ENCODE data around the gene GOLGA6A. TPM values are rescaled to one million over a fixed set of nuclear protein-coding genes. Genes with fewer than 3 reads are reported as not detected.

The GOLGA6A gene
- total and polyA plus RNA-seq, 8 donors: not detected

DNA sequence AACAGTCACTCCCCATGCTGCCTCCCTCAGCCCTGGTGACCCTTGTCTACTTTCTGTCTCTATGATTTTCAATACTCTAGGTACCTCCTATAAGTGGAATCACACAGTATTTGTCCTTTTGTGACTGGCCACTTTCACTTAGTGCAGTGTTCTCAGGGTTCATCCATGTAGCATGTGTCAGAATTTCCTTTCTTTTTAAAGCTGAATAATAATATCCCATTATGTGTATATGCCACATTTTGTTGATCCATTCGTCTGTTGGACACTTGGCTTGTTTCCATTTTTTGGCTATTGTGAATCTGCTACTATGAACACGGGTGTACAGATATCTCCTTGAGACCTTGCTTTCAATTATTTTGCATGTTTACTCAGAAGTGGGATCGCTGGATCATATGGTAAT is 53.7 kb downstream of the GOLGA6A start:
- FAIRE-seq (no peak), DNase-seq (no peak), ATAC-seq (no peak)
- no peak overlapping the region for H3K27ac ChIP-seq
- H3K4me1 ChIP-seq: no peaks in the 10 kb centered on the region
- 62% methylated on average over 3 of the region's 3 CpGs for whole genome bisulfite sequencing, 2 donors
- intact Hi-C loops (cut with DNase I): no loop called here
- H3K27me3 ChIP-seq: no peaks in the 10 kb centered on the region
- no peak overlapping the region for H3K4me3 ChIP-seq
- H3K9me3 ChIP-seq: no peaks in the 10 kb centered on the region
- peaks cover 0 to 21% (median 0%) of the 10 kb centered on the region in 3 donors for H3K36me3 ChIP-seq
- TF ChIP-seq, protein P1, sequence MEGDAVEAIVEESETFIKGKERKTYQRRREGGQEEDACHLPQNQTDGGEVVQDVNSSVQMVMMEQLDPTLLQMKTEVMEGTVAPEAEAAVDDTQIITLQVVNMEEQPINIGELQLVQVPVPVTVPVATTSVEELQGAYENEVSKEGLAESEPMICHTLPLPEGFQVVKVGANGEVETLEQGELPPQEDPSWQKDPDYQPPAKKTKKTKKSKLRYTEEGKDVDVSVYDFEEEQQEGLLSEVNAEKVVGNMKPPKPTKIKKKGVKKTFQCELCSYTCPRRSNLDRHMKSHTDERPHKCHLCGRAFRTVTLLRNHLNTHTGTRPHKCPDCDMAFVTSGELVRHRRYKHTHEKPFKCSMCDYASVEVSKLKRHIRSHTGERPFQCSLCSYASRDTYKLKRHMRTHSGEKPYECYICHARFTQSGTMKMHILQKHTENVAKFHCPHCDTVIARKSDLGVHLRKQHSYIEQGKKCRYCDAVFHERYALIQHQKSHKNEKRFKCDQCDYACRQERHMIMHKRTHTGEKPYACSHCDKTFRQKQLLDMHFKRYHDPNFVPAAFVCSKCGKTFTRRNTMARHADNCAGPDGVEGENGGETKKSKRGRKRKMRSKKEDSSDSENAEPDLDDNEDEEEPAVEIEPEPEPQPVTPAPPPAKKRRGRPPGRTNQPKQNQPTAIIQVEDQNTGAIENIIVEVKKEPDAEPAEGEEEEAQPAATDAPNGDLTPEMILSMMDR (IDR thresholded peaks at IDR 0.05): no peak

DNA sequence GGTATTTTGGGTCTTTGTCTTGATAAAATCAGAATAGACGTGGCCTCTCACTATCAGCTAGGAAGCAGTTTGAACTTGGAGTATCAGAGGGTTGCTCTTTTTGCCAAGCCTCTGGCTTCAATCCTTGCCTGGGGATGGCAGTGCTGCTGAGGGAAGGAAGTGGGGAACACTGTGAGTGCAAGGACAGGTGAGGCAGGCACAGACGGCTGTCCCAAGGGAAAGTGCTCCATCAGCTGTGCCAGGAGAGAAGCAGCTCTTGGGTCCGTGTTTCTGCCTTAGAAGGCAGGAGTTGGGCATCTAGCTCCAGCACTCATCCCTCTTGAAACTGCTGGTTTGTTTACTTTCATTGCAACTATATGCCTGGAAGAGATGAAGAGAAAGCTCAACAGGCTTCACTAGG is 54.7 kb downstream of the GOLGA6A start:
- H3K4me3 ChIP-seq: no peak overlapping the region
- H3K4me1 ChIP-seq: no peaks in the 10 kb centered on the region
- H3K9me3 ChIP-seq: no peaks in the 10 kb centered on the region
- TF ChIP-seq, protein P1 (IDR thresholded peaks at IDR 0.05): no peak
- WGBS, 2 donors: 69 to 82% methylated on average over 3 of the region's 3 CpGs
- ATAC-seq (no peak), DNase-seq (no peak), FAIRE-seq (no peak)
- H3K27ac ChIP-seq: no peak overlapping the region
- intact Hi-C loops (cut with DNase I): no loop called here
- H3K27me3 ChIP-seq: no peaks in the 10 kb centered on the region
- peaks cover 0 to 30% (median 7%) of the 10 kb centered on the region in 3 donors for H3K36me3 ChIP-seq

DNA sequence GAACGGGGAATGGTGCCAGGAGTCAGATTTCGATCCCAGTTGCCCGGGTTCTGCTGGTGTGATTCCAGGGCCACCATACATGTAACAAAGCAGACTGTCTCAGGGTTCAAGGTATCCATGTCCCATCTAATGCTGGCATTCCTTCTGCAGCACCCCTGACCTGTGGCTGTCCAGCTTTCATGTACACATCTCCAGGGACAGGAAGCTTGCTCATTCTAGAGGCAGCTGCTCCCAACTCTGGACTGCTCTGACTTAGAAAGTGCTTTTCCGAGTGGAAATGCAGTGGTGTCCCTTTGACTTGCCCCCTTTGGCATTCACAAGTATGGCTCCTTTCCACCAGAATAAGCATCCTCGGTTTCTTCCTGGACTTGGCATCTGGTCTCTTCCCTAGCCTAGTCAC is 56.9 kb downstream of the GOLGA6A start:
- Histone ChIP-seq H3K4me3 (no peak overlapping the region), H3K9me3 (no peaks in the 10 kb centered on the region), H3K27me3 (no peaks in the 10 kb centered on the region), H3K36me3 (peaks cover 0 to 31% (median 7%) of the 10 kb centered on the region in 3 donors), H3K27ac (no peak overlapping the region), H3K4me1 (no peaks in the 10 kb centered on the region)
- 79 to 80% methylated on average over 5 of the region's 5 CpGs for WGBS, 2 donors
- TF ChIP-seq, protein P1 (IDR thresholded peaks at IDR 0.05): no peak
- FAIRE-seq: no peak
- intact Hi-C loops (cut with DNase I): no loop called here
- DNase-seq: no peak
- no peak for ATAC-seq

DNA sequence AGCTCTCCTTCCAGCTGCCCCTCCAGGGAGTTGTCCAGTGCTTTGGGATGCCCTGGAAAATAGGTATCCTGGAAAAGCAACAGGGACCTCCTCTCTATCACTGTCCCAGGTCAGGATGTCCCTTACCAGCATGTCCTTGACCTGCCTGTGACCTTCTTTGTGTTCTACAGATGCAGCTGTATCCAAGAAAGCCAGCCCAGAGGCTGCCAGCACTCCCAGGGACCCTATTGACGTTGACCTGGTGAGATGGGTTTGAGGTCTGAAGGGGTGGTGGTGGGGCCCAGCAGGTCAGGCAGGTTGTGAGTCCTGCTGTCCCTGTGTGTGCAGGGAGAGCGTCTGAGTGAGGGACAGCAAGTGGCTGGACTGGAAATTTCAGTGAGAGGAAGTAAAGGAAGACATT is 57.7 kb downstream of the GOLGA6A start:
- intact Hi-C loops (cut with DNase I): no loop called here
- Histone ChIP-seq H3K9me3 (no peaks in the 10 kb centered on the region), H3K27me3 (no peaks in the 10 kb centered on the region), H3K36me3 (peaks cover 0 to 31% (median 7%) of the 10 kb centered on the region in 3 donors), H3K27ac (no peak overlapping the region), H3K4me3 (no peak overlapping the region), H3K4me1 (no peaks in the 10 kb centered on the region)
- DNase-seq: no peak
- WGBS, 2 donors: 45 to 56% methylated on average over 2 of the region's 2 CpGs
- no peak for FAIRE-seq
- TF ChIP-seq, protein P1 (IDR thresholded peaks at IDR 0.05): no peak
- ATAC-seq: no peak

DNA sequence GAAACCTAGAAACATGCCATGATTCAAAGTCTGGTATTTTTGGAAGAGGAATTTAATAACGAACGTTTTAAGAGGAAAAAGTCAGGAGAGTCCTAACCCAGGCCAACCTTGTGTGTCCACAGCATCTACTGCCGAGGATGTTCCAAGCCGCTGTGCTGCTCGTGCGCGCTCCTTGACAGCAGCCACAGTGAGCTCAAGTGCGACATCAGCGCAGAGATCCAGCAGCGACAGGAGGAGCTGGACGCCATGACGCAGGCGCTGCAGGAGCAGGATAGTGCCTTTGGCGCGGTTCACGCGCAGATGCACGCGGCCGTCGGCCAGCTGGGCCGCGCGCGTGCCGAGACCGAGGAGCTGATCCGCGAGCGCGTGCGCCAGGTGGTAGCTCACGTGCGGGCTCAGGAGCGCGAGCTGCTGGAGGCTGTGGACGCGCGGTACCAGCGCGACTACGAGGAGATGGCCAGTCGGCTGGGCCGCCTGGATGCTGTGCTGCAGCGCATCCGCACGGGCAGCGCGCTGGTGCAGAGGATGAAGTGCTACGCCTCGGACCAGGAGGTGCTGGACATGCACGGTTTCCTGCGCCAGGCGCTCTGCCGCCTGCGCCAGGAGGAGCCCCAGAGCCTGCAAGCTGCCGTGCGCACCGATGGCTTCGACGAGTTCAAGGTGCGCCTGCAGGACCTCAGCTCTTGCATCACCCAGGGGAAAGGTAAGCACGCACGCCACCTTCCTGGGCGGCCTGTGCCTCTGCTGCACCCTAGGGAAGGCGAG is 59.5 kb downstream of the GOLGA6A start:
- Histone ChIP-seq H3K9me3 (no peaks in the 10 kb centered on the region), H3K4me1 (no peaks in the 10 kb centered on the region), H3K36me3 (peaks cover 0 to 31% (median 7%) of the 10 kb centered on the region in 3 donors), H3K27ac (no peak overlapping the region), H3K4me3 (no peak overlapping the region), H3K27me3 (no peaks in the 10 kb centered on the region)
- DNase-seq (peak in 1 of 6 donors; percentile 55), ATAC-seq (no peak), FAIRE-seq (no peak)
- WGBS, 2 donors: 94% methylated on average over 66 of the region's 66 CpGs
- TF ChIP-seq, protein P1 (IDR thresholded peaks at IDR 0.05): no peak
- intact Hi-C loops (cut with DNase I): no loop called here
